T-helper 2 cell treated with Interferon-gamma antibody and Interleukin-4, amounts not matched to agents 5 μg/mL and 100 μg/mL, for 36 hours (primary cell): ENCODE results near the gene REXO4.
"Not testable (repeated sequence)": the region's sequence is repeated elsewhere in the genome, so short reads cannot be mapped to it uniquely, and the experiment has no call there.

ENCODE experiments used
- DNase-seq: peaks from one replicate; pipeline ENCODE4 v3.0.0; 2021; ENCODE audit warnings: low spot score
- H3K27ac Mint-ChIP-seq: one replicate; pipeline ENCODE4 v1.8.0; 2021; ENCODE audit warnings: mild to moderate bottlenecking, mixed read lengths
- H3K27me3 Mint-ChIP-seq: one replicate; pipeline ENCODE4 v1.8.0; 2021; ENCODE audit warnings: low read depth, mixed read lengths
- H3K36me3 Mint-ChIP-seq: one replicate; pipeline ENCODE4 v1.8.0; 2021; ENCODE audit warnings: low read depth, mixed read lengths
- H3K4me1 Mint-ChIP-seq: one replicate; pipeline ENCODE4 v1.8.0; 2021; ENCODE audit warnings: low read depth, mixed read lengths
- H3K4me3 Mint-ChIP-seq: one replicate; pipeline ENCODE4 v1.8.0; 2022; ENCODE audit warnings: mild to moderate bottlenecking, moderate library complexity, mixed read lengths
- H3K9me3 Mint-ChIP-seq: one replicate; pipeline ENCODE4 v1.8.0; 2021; ENCODE audit warnings: mixed read lengths

REXO4 gene

DNA sequence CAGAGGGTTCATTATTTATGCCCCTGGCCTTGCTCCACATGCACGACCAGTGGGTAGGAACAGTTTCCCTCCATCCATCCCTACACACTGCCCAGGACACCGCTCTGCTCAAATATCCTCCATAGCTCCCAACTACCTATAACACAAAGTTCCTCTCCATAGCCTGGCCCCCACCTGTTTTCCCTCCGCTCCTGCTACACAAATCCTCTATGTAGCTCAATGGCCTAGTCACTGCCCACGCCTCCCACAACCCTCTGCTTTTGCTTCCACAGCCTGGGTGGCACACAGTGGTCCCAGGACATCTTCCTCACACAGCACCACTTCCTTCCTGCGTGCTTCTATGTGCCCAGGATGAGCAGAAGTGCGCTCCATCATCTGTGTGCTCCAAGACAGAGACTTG, 20.4 kb downstream of the REXO4 start:
- Mint-ChIP-seq H3K4me1 (no peaks in the 10 kb centered on the region), H3K36me3 (no peaks in the 10 kb centered on the region), H3K9me3 (no peaks in the 10 kb centered on the region), H3K4me3 (no peak overlapping the region), H3K27me3 (no peaks in the 10 kb centered on the region), H3K27ac (no peak overlapping the region)
- no peak for DNase-seq

DNA sequence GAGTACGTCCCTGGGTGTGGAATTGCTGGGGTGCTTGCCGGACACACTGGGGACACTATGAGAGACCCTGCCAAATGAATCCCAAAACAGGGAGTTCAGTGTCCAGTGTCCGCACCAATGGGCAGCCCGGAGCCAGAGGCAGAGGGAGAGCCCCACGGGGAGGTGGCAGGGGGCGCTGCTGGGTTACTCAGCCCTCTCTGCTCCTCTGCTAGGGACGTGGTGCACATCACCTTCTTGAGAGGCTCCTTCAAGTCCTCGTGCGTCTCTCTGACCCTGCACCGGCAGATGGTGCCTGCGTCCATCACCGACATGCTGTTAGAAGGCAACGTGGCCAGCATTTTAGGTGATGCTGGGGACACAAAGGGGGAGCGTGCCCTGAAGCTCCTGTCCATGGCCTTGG, 20.9 kb downstream of the REXO4 start:
- Mint-ChIP-seq H3K36me3 (no peaks in the 10 kb centered on the region), H3K4me3 (no peak overlapping the region), H3K4me1 (no peaks in the 10 kb centered on the region), H3K27me3 (no peaks in the 10 kb centered on the region), H3K9me3 (no peaks in the 10 kb centered on the region), H3K27ac (no peak overlapping the region)
- DNase-seq = no peak

DNA sequence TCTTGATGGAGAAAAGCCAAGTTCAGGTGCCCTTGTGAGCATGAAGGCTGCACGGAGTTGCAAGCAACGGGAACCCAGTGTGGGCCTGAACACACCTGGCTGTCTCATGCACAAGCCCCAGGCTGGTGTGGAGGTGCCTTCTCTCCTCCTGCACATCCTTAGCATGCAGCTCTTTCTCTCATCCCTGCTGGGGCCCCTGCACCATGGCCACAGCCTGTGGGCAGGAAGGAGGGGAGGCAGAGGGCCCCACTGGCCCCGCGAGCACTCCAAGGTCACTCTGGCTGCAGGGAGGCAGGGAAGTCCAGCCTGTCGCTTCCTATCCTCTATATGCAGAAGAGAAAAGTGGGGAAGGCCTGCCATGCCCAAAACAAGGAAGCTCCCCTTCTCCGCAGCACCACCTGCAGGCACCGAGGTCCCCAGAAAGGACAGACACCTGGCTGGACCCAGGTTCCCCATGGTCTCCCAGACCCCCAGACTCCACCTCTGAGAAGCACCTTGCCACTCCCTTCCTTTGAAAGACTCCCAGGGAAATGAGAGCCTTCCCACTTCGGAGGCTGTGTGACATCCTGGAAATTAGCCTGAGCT, 23.0 kb downstream of the REXO4 start:
- Mint-ChIP-seq H3K4me3 (no peak overlapping the region), H3K27ac (no peak overlapping the region), H3K9me3 (no peaks in the 10 kb centered on the region), H3K36me3 (no peaks in the 10 kb centered on the region), H3K27me3 (no peaks in the 10 kb centered on the region), H3K4me1 (no peaks in the 10 kb centered on the region)
- no peak for DNase-seq

DNA sequence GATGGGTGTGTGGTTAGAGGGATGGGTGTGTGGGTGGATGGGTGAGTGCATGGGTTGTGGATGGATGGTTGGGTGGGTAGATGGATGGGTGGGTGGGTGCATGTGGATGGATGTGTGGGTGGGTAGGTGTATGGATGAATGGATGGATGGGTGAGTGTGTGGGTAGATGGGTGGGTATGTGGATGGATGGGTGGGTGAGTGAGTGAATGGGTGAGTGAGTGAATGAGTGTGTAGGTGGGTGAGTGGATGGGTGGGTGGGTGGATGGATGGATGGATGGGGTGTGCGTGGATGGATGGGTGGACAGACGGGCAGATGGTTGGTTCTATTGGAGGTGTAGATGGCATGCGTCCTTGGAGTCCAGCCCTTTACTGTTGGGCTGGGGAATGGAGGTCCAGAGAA, 24.4 kb downstream of the REXO4 start:
- H3K4me1 Mint-ChIP-seq = no peaks in the 10 kb centered on the region
- DNase-seq = no peak
- no peaks in the 10 kb centered on the region for H3K36me3 Mint-ChIP-seq
- no peak overlapping the region for H3K27ac Mint-ChIP-seq
- H3K9me3 Mint-ChIP-seq = no peaks in the 10 kb centered on the region
- no peaks in the 10 kb centered on the region for H3K27me3 Mint-ChIP-seq
- H3K4me3 Mint-ChIP-seq = no peak overlapping the region

DNA sequence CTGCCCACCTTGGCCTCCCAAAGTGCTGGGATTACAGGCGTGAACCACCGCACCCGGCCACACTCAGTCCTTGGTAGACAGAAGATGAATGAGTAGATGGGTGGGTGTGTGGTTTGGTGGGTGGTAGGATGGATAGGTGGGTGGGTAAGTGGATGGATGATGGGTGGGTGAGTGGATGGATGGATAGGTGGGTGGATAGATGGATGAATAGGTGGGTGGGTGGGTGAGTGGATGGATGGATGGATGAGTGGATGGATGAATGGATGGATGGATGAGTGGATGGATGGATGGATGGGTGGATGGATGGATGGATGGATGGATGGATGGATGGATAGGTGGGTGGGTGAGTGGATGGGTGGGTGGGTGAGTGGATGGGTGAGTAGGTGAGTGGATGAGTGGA, 25.5 kb downstream of the REXO4 start:
- not testable (repeated sequence) for H3K27ac Mint-ChIP-seq, H3K4me3 Mint-ChIP-seq, H3K27me3 Mint-ChIP-seq, DNase-seq, H3K9me3 Mint-ChIP-seq, H3K36me3 Mint-ChIP-seq, H3K4me1 Mint-ChIP-seq

DNA sequence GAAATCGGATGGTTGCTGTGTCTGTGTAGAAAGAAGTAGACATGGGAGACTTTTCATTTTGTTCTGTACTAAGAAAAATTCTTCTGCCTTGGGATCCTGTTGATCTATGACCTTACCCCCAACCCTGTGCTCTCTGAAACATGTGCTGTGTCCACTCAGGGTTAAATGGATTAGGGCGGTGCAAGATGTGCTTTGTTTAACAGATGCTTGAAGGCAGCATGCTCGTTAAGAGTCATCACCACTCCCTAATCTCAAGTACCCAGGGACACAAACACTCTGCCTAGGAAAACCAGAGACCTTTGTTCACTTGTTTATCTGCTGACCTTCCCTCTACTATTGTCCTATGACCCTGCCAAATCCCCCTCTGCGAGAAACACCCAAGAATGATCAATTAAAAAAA, 26.4 kb downstream of the REXO4 start:
- not testable (repeated sequence) for H3K27me3 Mint-ChIP-seq, H3K4me1 Mint-ChIP-seq, H3K4me3 Mint-ChIP-seq, DNase-seq, H3K36me3 Mint-ChIP-seq, H3K27ac Mint-ChIP-seq, H3K9me3 Mint-ChIP-seq

DNA sequence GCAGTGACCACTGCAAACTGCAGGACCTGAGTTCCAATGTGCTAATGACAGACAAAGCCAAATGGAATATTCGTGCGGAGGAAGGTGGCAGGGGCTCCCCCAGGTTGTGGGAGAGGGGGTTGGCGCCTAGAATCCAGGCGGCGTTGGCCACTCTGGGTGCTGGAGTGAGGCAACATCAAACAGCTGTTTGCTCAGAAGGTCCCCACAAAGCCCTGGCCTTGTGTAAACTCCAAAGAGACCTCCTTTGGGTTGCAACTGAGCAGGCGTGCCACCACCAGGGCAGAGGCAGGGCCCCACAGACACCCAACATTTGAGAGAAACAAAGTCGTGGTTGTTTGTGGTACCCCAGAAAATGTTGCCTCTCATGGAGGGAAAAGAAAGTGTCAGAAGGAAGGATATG, 27.1 kb downstream of the REXO4 start:
- no peak overlapping the region for H3K27ac Mint-ChIP-seq
- no peaks in the 10 kb centered on the region for H3K36me3 Mint-ChIP-seq
- H3K4me1 Mint-ChIP-seq = no peaks in the 10 kb centered on the region
- no peak for DNase-seq
- no peaks in the 10 kb centered on the region for H3K27me3 Mint-ChIP-seq
- no peak overlapping the region for H3K4me3 Mint-ChIP-seq
- H3K9me3 Mint-ChIP-seq = no peaks in the 10 kb centered on the region

DNA sequence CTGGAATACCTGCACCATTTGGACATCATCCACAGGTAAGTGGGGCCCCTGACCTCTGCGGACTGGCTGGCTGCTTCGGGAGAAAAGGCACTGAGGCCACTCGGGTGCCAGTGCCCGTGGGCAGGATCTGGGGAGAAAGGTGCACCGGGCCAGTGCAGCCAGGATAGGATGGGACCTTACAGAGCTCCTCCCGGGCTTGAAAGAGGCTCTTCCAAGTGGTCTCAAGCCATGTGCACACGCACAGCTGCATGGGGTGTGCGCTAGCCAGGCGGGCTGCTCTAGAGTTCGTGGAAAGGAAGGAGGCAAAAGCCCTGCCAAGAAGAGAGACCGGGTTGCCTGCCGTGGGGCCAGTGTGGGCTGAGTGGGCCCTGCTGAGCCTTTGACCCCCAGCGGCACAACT, 28.2 kb downstream of the REXO4 start:
- Mint-ChIP-seq H3K4me1 (no peaks in the 10 kb centered on the region), H3K4me3 (no peak overlapping the region), H3K27ac (no peak overlapping the region), H3K9me3 (no peaks in the 10 kb centered on the region), H3K27me3 (no peaks in the 10 kb centered on the region), H3K36me3 (no peaks in the 10 kb centered on the region)
- no peak for DNase-seq

DNA sequence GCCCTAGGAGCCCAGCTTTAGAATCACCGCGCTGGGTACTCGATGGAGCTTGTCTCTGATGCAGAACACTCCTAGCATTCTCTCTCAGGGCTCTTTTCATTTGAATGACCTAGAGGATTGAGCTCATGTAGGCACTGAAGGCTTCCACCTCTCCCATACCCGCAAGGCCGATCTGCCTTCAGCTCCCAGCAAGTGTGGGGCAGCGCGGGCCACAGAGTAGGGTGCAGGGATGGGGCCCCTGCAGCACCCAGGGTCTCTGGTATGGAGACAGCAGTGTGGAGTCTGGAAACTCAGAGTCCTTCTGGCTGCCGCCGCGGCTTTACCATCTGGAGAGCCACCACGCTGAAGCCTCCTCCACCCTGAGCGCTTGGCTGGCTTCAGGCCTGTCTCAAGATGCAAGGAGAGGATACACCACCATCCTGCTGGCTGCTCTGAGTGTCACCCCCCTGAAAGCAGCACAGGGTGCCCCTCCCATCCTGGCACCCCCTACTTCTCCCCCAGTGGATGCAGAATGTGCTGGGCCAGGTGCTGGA, 28.7 kb downstream of the REXO4 start:
- H3K9me3 Mint-ChIP-seq = no peaks in the 10 kb centered on the region
- DNase-seq = no peak
- H3K4me1 Mint-ChIP-seq = no peaks in the 10 kb centered on the region
- H3K4me3 Mint-ChIP-seq = no peak overlapping the region
- H3K27me3 Mint-ChIP-seq = no peaks in the 10 kb centered on the region
- H3K27ac Mint-ChIP-seq = no peak overlapping the region
- H3K36me3 Mint-ChIP-seq = no peaks in the 10 kb centered on the region

DNA sequence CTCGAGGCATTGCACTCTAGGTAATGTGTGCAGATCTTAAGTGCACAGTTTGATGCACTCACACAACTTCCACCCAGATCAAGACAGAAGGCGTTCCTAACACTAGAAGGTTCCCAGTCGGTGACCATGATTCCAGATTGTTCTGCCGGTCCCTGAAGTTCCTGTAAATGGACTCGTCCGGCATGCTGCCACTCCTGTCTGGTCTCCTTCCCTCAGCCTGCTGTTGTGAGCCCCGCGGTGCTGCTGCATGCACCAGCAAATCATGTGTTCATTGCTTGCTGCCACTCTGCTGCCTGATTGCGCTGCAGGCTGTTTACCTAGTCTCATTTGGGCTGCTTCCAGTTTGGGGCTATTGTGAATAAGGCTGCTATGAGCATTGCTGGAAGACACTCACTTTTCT, 30.1 kb downstream of the REXO4 start:
- no peak for DNase-seq
- H3K27ac Mint-ChIP-seq = no peak overlapping the region
- no peaks in the 10 kb centered on the region for H3K9me3 Mint-ChIP-seq
- no peaks in the 10 kb centered on the region for H3K27me3 Mint-ChIP-seq
- H3K36me3 Mint-ChIP-seq = no peaks in the 10 kb centered on the region
- H3K4me3 Mint-ChIP-seq = no peak overlapping the region
- H3K4me1 Mint-ChIP-seq = no peaks in the 10 kb centered on the region

DNA sequence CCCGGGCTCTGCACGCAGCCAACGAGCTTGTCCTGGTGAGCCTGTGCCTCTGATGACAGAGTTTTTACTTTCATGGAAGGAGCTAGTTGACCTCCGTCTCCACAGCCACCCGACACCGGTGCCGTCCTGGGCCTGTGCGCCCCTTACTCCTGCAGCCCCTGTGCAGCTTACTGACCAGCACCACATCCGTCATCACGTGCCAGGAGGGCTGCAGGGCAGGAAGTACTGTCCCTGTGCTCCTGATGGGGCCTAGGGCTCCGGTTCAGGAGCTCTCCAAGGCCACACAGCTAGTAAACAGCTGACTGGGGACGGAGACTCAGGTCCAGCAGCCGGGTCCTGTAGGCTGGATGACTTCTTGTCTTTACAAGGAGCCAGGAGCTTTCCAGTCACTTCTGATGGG, 31.5 kb downstream of the REXO4 start:
- DNase-seq = no peak
- H3K27me3 Mint-ChIP-seq = no peaks in the 10 kb centered on the region
- no peaks in the 10 kb centered on the region for H3K9me3 Mint-ChIP-seq
- no peaks in the 10 kb centered on the region for H3K36me3 Mint-ChIP-seq
- H3K4me3 Mint-ChIP-seq = no peak overlapping the region
- no peak overlapping the region for H3K27ac Mint-ChIP-seq
- no peaks in the 10 kb centered on the region for H3K4me1 Mint-ChIP-seq

DNA sequence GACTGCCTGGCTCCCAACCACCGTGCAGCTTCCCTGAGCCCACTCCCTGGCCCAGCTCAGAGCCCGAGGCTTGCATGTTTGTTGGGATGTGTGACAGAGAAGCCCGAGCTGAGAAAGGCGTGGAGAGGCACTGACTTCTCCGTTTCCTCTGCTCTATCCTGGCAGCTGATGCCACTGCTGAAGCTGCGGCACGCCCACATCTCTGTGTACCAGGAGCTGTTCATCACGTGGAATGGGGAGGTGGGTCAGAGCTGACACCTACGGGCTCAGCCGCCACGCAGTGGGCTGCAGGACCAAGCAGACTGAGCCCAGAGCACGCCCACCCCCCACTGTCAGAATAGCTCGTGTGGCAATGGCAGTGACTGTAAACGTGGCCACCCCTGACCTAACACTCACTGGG, 32.4 kb downstream of the REXO4 start:
- Mint-ChIP-seq H3K4me1 (no peaks in the 10 kb centered on the region), H3K4me3 (no peak overlapping the region), H3K9me3 (no peaks in the 10 kb centered on the region), H3K27ac (no peak overlapping the region), H3K36me3 (no peaks in the 10 kb centered on the region), H3K27me3 (no peaks in the 10 kb centered on the region)
- no peak for DNase-seq

DNA sequence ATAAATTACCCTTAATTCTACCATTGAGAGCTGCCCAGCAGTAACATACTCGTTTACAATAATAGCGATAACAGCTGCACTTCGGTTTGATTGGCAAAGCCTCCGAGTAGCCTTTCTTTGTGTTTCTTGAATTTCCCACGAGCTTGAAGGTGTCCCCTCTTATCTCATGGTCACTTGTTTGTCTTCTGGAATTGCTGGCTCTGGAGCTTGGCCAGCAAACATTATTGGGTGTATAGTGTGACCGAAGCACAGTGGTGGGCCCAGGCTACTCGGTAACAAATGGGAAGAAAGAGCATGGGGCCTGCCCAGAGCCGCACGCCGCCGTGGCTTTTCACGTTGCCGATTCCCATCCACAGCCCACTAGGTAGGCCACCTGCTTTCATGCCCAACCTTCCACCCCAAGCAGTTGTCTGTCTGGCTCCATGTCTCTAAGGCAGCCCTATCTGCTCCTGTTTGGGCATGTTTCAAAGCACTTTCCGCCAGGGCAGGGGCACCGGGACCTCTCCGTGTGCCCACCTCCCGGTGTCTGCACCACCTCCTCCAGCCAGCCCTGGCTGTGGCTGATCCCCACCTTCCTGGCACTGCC, 33.0 kb downstream of the REXO4 start:
- Mint-ChIP-seq H3K36me3 (no peaks in the 10 kb centered on the region), H3K4me3 (no peak overlapping the region), H3K9me3 (no peaks in the 10 kb centered on the region), H3K4me1 (no peaks in the 10 kb centered on the region), H3K27me3 (no peaks in the 10 kb centered on the region), H3K27ac (no peak overlapping the region)
- no peak for DNase-seq

DNA sequence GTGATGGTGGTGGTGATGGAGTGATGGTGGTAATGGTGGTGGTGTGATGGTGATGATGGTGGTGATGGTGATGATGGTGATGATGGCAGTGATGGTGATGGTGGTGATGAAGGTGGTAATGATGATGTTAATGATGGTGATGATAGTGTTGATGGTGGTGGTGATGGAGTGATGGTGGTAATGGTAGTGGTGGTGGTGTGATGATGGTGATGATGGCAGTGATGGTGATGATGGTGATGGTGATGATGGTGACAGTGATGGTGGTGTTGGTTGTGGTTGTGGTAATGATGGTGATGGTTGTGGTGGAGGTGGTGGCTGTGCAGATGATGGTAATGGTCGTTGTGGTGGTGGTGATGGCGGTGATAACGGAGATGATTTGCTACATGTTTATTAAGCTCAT, 34.4 kb downstream of the REXO4 start:
- no peak for DNase-seq
- no peaks in the 10 kb centered on the region for H3K36me3 Mint-ChIP-seq
- no peaks in the 10 kb centered on the region for H3K9me3 Mint-ChIP-seq
- no peaks in the 10 kb centered on the region for H3K27me3 Mint-ChIP-seq
- H3K27ac Mint-ChIP-seq = no peak overlapping the region
- no peak overlapping the region for H3K4me3 Mint-ChIP-seq
- peaks cover 2% of the 10 kb centered on the region for H3K4me1 Mint-ChIP-seq

DNA sequence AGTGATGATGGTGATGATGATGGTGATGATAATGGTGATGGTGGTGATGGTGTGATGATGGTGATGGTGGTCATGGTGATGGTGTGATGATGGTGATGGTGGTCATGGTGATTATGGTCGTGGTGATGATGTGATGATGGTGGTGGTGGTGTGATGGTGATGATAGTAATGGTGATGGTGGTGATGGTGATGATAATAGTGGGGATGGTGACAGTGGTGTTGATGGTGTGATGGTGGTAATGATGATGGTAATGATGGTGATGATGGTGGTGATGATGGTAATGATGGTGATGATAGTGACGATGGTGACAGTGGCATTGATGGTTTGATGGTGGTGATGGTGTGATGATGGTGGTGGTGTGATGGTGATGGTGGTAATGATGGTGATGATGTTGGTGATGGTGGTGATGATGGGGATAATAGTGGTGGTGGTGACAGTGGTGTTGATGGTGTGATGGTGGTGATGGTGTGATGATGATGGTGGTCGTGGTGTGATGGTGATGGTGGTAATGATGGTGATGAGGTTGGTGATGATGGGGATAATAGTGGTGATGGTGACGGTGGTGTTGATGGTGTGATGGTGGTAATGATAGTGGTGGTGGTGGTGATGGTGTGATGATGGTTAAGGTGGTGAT, 35.2 kb downstream of the REXO4 start:
- Mint-ChIP-seq H3K9me3 (no peaks in the 10 kb centered on the region), H3K27ac (no peak overlapping the region), H3K4me1 (peaks cover 5% of the 10 kb centered on the region), H3K27me3 (peaks cover 3% of the 10 kb centered on the region), H3K4me3 (no peak overlapping the region), H3K36me3 (no peaks in the 10 kb centered on the region)
- DNase-seq = no peak
